Keratinocyte (primary cell): Measurements from ENCODE around the gene PCP2. TPM values are rescaled to one million over a fixed set of nuclear protein-coding genes. Genes with fewer than 3 reads are reported as not detected.

Experiments
- DNase-seq: peaks from one replicate; pipeline ENCODE4 v3.0.0-alpha.2; 2011; ENCODE audit warnings: low read depth, missing footprints, low spot score
- FAIRE-seq: peaks from 2 replicates; lab custom pipeline; 2011; peaks lifted over from hg19 to GRCh38; lab: Jason Lieb, UNC
- H2AFZ ChIP-seq: 2 replicates; pipeline ENCODE4 v1.6.0; 2012; ENCODE audit warnings: low read length, control low read depth, inconsistent platforms; ENCODE audit not compliant: control insufficient read depth
- H3K27ac ChIP-seq: 2 replicates; pipeline ENCODE4 v1.5.1; 2011; ENCODE audit warnings: low read length; ENCODE audit not compliant: control insufficient read depth, insufficient read depth
- H3K27me3 ChIP-seq: 3 replicates; pipeline ENCODE4 v1.6.0; 2011; ENCODE audit warnings: low read length; ENCODE audit not compliant: control insufficient read depth, insufficient read depth; ENCODE audit errors: extremely low read depth
- H3K36me3 ChIP-seq, 2 experiments: 2 replicates in 1 of 2; 3 replicates in 1 of 2; pipeline ENCODE4 v1.5.1; 2011; ENCODE audit warnings: low read length in 2 of 2, mild to moderate bottlenecking in 1 of 2; ENCODE audit not compliant: control insufficient read depth in 2 of 2, insufficient read depth in 2 of 2; ENCODE audit errors: extremely low read depth in 1 of 2
- H3K4me1 ChIP-seq: 3 replicates; pipeline ENCODE4 v1.5.1; 2011; ENCODE audit warnings: low read length; ENCODE audit not compliant: control insufficient read depth, insufficient read depth; ENCODE audit errors: extremely low read depth
- H3K4me2 ChIP-seq: 3 replicates; pipeline ENCODE4 v1.6.0; 2011; ENCODE audit warnings: low read depth, low read length; ENCODE audit not compliant: control insufficient read depth, insufficient read depth; ENCODE audit errors: extremely low read depth
- H3K4me3 ChIP-seq, 3 experiments: fragments of 200-600 bp in 1 of 3; sonication (generic) in 1 of 3; 2 replicates in 2 of 3; 3 replicates in 1 of 3; pipeline ENCODE4 v1.5.1; 2011 to 2016; ENCODE audit warnings: low read length in 3 of 3, mild to moderate bottlenecking in 3 of 3, control low read depth in 2 of 3, inconsistent platforms in 1 of 3, low read depth in 1 of 3, mixed read lengths in 1 of 3, mixed run types in 1 of 3, moderate library complexity in 1 of 3; ENCODE audit not compliant: control insufficient read depth in 2 of 3, insufficient read depth in 2 of 3; ENCODE audit errors: extremely low read depth in 1 of 3
- H3K79me2 ChIP-seq: 2 replicates; pipeline ENCODE4 v1.6.0; 2012; ENCODE audit warnings: low read length; ENCODE audit not compliant: control insufficient read depth, insufficient read depth
- H3K9ac ChIP-seq: 3 replicates; pipeline ENCODE4 v1.6.0; 2011; ENCODE audit warnings: low read length; ENCODE audit not compliant: control insufficient read depth, insufficient read depth; ENCODE audit errors: extremely low read depth
- H3K9me1 ChIP-seq: 3 replicates; pipeline ENCODE4 v1.6.0; 2011; ENCODE audit warnings: low read length; ENCODE audit not compliant: control insufficient read depth, insufficient read depth; ENCODE audit errors: extremely low read depth
- H3K9me3 ChIP-seq: 2 replicates; pipeline ENCODE4 v1.5.1; 2012; ENCODE audit warnings: low read depth, low read length; ENCODE audit not compliant: control insufficient read depth
- H4K20me1 ChIP-seq: 3 replicates; pipeline ENCODE4 v1.6.0; 2011; ENCODE audit warnings: low read length; ENCODE audit not compliant: control insufficient read depth, insufficient read depth; ENCODE audit errors: extremely low read depth
- EZH2 ChIP-seq: IDR thresholded peaks from one replicate; pipeline ENCODE4 v1.6.1; 2012; ENCODE audit warnings: inconsistent platforms, mild to moderate bottlenecking, low read length, moderate library complexity
- dilution Hi-C: fragments of 300-500 bp; cut with MboI; formaldehyde crosslinking; loops from one replicate; pipeline ENCODE4 v1.7.0; 2020; ENCODE audit warnings: low sequenced_read_pairs; ENCODE audit not compliant: extremely low pct_ligation_motif_present
- polyA plus RNA-seq, 5 experiments: library from polyadenylated mRNA; depleted of rRNA in 3 of 5; stranded (reverse) in 3 of 5; stranded (forward) in 1 of 5; unstranded in 1 of 5; fragments of >200 nt; gene quantifications; 1 replicate in 1 of 5; 2 replicates in 3 of 5; 3 replicates in 1 of 5; pipeline versions ENCODE4 v1.2.1 to v1.2.3, GENCODE V29; 2011 to 2012; ENCODE audit warnings: missing spikeins in 2 of 5, low read depth in 1 of 5, low replicate concordance in 1 of 5
- TF ChIP-seq, protein P1 (sequence below), 3 experiments: IDR thresholded peaks in 1 of 3; conservative IDR thresholded peaks in 1 of 3; optimal IDR thresholded peaks in 1 of 3; 2 replicates in 2 of 3; 3 replicates in 1 of 3; pipeline versions ENCODE3 to v1.5.1; 2011; ENCODE audit warnings: low read length in 3 of 3, mild to moderate bottlenecking in 3 of 3, moderate library complexity in 2 of 3, control low read depth in 1 of 3, inconsistent platforms in 1 of 3; ENCODE audit not compliant: insufficient read depth in 2 of 3; ENCODE audit errors: extremely low read depth in 1 of 3

Gene PCP2
- polyA plus RNA-seq, 1 donor (not counting 4 experiments of a cell fraction or from before 2014, with no cell fraction given): not detected

DNA sequence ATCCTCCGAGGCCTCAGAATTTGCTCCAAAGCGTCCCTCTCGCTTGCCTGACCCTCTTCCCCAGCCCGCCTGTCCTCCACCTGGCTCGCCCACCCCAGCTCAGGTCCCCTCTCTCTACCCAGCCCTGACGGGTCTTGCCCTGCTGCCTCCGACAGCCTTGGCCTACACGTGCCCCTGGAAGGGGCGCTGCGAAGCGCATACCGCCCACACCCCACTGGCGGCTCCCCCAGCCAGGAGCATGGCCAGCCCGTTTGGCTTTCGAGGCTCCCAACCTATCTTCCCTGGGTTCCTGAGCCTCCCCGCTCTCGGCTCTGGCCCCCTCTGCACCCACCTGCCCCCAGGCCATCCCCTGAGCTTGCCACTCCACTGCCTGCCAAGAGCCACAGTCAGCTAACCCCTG, 8.7 kb downstream of the PCP2 start:
- H3K9me1 ChIP-seq: no peaks in the 10 kb centered on the region
- FAIRE-seq (no peak), DNase-seq (no peak)
- H3K27ac ChIP-seq: no peak overlapping the region
- H3K4me1 ChIP-seq: peaks cover 10% of the 10 kb centered on the region
- no peak overlapping the region for H3K4me2 ChIP-seq
- TF ChIP-seq EZH2: no peak
- TF ChIP-seq, protein P1, sequence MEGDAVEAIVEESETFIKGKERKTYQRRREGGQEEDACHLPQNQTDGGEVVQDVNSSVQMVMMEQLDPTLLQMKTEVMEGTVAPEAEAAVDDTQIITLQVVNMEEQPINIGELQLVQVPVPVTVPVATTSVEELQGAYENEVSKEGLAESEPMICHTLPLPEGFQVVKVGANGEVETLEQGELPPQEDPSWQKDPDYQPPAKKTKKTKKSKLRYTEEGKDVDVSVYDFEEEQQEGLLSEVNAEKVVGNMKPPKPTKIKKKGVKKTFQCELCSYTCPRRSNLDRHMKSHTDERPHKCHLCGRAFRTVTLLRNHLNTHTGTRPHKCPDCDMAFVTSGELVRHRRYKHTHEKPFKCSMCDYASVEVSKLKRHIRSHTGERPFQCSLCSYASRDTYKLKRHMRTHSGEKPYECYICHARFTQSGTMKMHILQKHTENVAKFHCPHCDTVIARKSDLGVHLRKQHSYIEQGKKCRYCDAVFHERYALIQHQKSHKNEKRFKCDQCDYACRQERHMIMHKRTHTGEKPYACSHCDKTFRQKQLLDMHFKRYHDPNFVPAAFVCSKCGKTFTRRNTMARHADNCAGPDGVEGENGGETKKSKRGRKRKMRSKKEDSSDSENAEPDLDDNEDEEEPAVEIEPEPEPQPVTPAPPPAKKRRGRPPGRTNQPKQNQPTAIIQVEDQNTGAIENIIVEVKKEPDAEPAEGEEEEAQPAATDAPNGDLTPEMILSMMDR (optimal IDR thresholded peaks at IDR 0.05 in 1 of 3, IDR thresholded peaks at IDR 0.05 in 1 of 3, conservative IDR thresholded peaks at IDR 0.05 in 1 of 3; ENCODE audit: extremely low read depth in 1 of 3, insufficient read depth in 2 of 3, low read length in 3 of 3): no peak
- no peak overlapping the region for H3K4me3 ChIP-seq
- peaks cover 40% of the 10 kb centered on the region for H3K79me2 ChIP-seq
- no peaks in the 10 kb centered on the region for H4K20me1 ChIP-seq
- peaks cover 19 to 22% of the 10 kb centered on the region in 2 experiments for H3K36me3 ChIP-seq
- dilution Hi-C loops: no loop called here
- no peak overlapping the region for H3K9ac ChIP-seq
- no peaks in the 10 kb centered on the region for H3K27me3 ChIP-seq
- no peaks in the 10 kb centered on the region for H3K9me3 ChIP-seq
- H2AFZ ChIP-seq: no peak overlapping the region

DNA sequence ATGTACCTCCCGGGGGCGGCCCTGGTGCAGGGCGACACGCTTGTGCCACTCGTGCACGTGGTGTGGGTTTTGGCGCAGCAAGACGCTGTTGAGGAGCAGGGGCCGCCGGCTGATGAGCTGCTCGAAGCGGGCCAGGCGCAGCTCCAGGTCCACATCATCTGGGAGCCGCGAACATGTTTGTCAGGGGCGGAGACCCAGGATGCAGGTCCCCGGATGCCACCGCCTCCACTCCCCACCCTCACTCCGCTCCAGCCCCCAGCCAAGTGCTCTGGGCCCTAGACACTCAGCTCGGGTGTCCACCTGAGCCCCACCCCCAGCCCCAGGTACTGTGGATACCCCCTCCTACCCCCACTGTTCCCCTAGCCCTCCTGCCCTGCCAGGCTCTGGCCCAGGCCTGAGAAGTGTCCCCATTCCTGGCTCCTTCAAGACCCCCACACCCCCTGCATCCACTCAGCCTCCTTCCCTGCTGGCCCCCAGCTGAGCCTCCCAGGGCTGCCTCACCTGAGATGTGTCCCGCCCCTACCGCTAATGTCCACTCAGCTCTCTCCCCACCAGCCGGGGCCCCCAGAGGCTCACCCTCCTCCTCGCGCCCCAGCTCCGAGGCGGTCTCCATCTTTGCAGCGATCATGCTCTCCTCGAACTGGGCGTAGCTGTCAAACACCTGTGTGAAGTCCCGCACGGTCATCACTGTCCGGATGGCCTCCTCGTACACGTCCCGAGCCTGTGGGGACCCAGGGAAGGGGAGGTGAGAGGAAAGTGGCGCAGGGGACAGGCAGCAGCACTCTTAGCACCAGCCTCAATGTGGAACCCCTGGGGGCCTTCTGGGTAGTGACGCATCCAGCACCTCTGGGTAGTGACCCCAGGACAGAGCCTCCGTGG, 9.6 kb downstream of the PCP2 start:
- H3K27me3 ChIP-seq: no peaks in the 10 kb centered on the region
- dilution Hi-C loops: no loop called here
- H3K9ac ChIP-seq: no peak overlapping the region
- H3K4me3 ChIP-seq: no peak overlapping the region
- DNase-seq: no peak
- peaks cover 19 to 22% of the 10 kb centered on the region in 2 experiments for H3K36me3 ChIP-seq
- no peak for TF ChIP-seq EZH2
- TF ChIP-seq, protein P1 (optimal IDR thresholded peaks at IDR 0.05 in 1 of 3, IDR thresholded peaks at IDR 0.05 in 1 of 3, conservative IDR thresholded peaks at IDR 0.05 in 1 of 3; ENCODE audit: extremely low read depth in 1 of 3, insufficient read depth in 2 of 3, low read length in 3 of 3): no peak
- H3K9me3 ChIP-seq: no peaks in the 10 kb centered on the region
- peaks cover 34% of the 10 kb centered on the region for H3K79me2 ChIP-seq
- H3K27ac ChIP-seq: no peak overlapping the region
- no peak for FAIRE-seq
- no peaks in the 10 kb centered on the region for H3K9me1 ChIP-seq
- no peaks in the 10 kb centered on the region for H4K20me1 ChIP-seq
- H3K4me2 ChIP-seq: no peak overlapping the region
- no peak overlapping the region for H2AFZ ChIP-seq
- H3K4me1 ChIP-seq: peaks cover 10% of the 10 kb centered on the region
